Fibroblast of gingiva (primary cell): ENCODE measurements around the gene EML1.
"Not testable (repeated sequence)": the region's sequence is repeated elsewhere in the genome, so short reads cannot be mapped to it uniquely, and the experiment has no call there.

Experiments used
- DNase-seq: peaks from one replicate; pipeline ENCODE4 v3.0.0-alpha.2; 2011; ENCODE audit warnings: low read depth

The EML1 gene

DNA sequence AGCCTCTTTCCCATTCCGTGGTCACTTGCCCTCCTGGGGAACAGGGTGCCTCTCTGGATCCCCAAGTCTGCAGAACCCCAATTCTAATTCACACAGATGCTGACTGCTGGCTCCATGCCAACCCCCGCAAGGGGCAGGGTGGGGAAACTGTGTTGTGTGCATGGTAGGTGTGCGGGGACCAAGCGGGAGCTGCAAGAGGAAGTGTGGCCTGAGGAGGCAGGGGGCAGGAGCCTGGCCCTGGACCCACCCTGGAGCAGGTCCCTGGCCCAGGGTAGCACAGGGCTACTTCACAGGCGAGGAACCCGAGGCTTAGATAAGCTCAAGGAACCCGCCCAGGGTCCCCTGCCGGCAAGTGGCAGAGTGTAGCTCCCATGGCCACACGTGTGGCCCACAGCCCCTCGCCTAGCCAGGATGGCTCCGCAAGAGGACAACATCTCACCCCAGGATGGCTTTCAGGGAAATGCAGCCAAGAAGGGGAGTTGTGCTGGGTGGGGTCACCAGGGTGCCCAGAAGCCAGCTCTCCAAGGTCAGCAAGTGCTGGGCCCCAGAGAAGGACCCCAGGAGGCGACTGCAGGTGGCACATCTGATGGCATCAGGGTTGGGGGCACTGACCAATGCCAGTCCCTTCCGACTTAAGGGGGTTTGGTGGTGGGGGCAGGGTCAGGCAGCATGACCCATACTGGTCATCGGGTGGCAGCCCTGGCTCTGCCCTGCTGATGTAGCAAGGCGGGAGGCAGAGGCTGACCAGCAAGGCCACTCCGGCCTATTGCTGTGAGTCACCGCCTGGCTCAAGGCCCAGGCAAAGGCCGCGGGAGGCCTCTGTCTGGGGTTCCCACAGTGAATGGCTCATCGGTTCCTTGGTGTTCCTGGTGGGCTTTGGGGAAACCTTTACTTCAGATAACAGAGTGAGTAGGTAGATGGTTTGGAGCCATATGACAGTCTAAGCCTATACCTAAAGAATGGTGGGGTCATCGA lies 37.3 kb upstream of the EML1 start:
- DNase-seq = peak; percentile 91

DNA sequence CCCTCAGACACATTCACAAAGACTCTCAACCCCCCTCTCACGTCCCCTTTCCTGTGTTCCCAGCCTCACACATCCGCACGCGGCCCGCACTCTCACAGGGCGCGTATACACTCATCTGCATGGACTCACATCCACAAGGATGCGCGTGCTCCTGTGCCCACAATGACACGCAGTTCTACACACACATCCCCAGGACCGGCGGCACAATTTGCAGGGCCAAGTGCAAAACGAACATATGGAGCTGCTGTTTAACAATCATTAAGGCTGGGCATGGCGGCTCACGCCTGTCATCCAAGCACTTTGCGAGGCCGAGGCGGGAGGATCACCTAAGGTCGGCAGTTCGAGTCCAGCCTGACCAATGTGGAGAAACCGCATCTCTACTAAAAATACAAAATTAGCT lies 36.4 kb upstream of the EML1 start:
- DNase-seq = no peak

DNA sequence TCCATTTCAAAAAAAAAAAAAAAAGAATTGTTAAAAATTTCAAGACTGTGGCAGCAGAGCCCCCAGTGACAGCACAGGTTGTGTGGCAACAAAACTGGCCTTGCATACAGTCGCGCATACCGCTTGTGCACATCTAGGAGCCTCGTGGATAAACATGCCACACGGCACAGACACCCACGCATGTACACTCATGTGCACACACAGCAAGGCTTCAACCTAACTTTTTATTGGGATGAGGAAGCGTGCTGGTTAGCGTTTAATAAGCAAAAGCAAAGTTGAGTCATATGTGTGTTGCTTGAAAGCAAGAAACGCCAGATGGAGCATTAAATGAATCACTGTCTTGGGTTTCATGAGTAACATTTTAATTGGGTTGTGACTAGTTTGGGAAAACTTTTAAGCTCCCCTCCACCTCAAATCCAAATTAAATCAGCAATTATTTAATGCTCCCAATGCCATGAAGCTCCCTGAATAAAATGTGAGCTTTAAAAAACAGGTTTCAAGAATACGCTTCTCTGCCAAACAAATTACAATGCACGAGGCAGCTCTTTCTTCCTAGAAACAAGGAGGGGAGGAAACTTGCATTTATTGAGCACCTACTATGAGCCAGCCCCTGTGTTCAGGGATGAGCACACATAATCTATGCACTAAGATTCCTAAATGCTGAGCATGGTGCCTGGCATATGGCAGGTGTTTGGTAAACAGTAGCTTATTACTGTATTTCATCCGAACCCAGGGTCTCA lies 35.7 kb upstream of the EML1 start:
- peak; percentile 85 for DNase-seq

DNA sequence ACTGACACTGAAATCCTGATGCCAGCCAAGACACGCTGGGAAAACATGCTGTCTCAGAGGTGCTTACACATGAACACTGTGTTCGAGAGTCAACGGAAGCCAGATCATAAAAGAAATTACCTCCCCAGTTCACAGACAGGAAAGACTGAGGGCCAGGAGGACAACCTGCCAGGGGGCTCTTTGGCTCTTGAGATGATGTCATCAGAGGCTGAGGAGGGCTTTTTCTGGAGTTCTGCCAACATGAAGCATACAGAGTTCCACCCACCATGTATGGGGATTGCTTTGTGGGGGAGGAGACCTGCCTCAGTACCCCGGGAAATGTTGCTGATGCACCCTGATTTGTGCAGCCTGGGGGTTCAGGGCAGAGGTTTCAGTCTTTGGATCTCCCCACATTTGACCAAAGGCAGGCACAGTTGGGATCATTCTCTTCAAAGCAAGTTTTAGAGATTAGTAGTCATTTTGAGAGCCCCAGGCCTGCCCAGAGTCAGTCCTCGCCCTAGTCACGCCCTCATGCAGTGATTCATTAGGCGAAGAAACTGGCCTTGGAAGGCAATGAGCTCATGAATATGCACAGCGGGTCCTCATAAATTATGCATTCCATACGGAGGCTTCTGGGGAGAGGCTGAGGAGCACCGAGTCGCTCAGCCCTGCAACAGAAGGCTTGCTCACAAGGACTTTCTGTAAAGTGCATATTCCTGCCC lies 34.9 kb upstream of the EML1 start:
- peak; percentile 73 for DNase-seq

DNA sequence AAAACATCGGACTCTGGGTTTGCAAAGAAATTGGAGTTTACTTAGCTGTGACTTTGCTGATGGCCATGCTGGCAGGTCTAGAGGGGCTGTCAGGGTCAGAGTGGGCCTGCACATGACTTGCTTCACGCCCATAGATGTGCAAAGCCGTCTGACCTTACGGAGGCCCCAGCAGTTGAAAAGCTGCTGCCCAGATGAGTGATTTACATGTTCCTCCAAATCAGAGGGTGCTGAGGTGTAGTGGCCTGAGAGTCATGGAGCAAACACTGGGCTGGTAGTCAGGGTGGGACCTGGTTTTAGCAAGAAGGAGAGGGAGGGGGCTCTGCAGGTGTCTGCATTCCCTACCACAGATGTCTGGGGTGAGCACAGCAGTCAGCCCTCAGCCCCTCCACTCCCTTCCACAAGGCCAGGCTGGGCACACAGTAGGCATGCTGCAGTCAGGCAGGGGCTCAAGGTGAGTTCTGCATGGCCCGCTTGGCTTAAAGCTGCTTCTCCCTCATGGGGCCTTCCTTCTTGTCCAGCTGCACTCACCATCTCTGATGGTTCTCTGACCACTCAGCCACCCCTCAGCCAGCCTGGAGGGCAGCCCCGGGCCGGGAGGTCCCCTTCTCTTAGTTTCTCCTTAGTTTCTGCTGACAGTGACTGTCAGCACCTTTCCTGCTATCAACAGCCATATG lies 34.2 kb upstream of the EML1 start:
- DNase-seq = no peak

DNA sequence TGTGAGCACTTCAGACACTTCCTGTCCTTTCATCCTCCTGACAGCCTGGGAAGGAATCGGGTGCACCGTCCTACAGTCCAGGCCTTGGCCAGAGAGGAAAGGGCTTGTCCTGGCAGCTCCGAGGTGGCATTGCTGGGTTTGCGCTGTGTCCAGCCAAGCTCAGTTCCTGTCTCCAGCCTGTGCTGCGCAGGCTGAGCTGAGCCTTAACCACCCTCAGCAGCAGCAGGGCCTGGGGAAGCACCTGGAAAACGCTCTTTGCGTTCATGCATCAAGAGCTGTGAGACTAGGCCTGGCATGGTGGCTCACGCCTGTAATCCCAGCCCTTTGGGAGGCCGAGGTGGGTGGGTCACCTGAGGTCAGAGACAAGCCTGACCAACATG lies 33.7 kb upstream of the EML1 start:
- no peak for DNase-seq

DNA sequence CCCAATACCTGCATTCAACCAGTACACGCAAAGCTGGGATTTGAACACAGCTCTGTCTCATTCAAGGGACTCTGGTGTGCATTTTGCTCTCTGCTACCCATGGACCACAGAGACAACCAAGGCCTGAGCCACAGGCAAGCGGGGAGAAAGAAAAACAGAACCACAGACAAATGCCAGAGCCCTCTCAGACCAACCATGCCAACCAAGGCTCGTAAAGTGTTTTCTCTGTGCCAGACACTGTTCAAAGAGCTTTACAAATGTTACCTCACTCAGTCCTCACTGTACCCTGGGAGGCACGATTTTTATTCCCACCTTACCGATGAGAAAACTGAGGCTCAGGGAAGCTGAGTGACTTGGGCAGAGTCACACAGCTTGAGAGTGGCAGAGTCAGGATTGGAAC lies 32.4 kb upstream of the EML1 start:
- no peak for DNase-seq

DNA sequence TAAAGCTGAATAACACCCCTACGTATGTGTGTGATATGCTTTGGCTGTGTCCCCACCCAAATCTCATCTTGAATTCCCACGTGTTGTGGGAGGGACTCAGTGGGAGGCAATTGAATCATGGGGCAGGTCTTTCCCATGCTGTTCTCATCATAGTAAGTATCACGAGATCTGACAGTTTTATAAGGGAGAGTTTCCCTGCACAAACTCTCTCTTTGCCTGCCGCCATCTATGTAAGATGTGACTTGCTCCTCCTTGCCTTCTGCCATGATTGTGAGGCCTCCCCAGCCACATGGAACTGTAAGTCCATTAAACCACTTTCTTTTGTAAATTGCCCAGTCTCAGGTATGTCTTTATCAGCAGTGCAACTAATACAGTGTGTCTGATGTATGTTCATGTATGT lies 30.3 kb upstream of the EML1 start:
- DNase-seq = not testable (repeated sequence)

DNA sequence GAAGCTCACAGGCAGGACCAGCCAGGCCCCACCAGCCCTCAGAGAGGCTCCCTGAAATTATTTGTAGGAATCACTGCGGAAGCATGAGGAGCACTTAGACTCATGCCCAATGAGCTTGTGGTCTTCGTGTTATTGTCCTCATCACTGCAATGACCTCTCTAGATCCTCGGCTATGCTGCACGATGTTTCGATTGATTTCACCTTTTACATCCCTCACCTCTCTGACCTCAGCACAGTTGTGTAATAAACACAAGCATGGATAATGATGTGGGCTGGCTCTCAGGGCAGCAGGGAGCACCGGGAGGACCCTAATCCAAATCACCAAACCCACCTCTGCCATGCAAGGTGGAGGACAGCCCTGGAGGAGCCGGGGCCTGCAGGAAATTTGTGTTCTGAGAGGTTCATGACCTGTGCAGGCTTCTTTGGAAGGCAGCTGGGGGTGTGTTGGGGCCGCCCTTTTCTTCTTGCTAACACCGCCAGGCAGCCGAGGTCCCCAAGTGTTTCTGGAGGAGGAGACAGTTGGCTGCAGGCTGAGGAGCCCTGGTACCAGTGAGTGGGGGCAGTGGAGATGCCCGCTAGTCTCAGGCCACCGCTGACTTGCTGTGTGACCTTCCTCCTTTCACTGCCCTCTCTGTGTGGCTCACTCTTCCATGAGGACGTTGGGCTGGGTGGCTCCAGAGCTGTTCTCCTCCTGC lies 29.5 kb upstream of the EML1 start:
- DNase-seq = no peak

DNA sequence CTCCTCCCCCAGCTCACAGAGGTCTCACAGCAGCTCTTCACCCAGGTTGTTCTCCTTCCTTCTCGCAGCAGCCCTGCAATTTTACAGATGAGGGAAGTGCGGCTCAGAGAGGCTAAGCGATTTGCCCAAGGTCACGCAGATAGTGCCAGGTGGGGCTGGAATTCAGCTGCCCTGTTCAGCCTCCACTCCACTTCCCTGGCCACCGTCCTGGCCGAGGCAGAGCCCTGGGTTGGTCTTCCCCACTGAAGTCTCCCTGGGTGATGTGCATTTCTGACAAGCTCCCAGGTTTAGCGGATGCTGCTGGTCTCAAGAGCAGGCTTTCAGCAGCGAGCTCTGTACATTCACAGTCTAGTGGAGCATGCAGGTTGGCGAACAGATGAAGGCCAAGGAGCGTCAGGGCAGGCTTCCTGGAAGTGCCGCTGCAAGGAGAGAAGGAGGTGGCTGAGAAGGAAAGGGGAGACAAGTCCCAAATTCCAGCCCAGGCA lies 28.9 kb upstream of the EML1 start:
- DNase-seq = no peak

DNA sequence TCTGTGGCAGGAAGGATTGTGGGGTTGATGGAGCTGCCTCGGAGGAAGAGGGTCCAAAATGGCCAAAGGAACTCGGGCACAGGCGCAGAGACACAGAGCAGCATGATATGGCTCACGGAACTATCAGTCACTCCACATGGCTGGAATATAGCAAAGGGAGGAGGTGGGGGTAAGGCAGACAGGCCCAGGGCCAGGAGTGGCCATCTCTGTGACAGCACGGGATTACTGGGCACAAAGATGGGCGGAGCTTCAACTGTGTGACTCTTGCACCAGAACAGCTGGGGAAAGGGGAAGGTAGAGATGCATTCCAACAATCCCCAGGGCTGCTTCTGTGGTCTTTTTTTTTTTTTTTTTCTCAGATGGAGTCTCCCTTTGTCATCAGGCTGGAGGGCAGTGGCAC lies 24.8 kb upstream of the EML1 start:
- DNase-seq = peak; percentile 62

DNA sequence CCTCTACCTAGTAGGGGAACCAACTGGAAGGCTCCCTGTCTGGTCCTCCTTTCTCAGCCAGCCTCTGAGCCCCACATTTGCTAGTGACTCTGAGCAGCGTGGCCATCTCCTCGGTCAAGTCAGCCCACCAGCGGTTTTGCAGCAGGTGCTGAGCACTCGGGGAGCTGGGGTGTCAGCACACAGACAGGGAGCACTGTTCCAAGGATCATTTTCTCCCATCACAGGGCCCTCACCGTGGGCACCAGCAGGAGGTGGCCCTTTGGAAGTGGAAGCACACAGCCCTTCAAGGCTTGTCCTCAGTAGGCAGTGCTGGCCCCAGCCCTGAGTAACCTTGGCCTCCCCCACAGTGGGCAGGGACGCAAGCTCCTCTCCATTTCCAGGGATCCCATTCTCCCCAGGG lies 24.1 kb upstream of the EML1 start:
- DNase-seq = no peak

DNA sequence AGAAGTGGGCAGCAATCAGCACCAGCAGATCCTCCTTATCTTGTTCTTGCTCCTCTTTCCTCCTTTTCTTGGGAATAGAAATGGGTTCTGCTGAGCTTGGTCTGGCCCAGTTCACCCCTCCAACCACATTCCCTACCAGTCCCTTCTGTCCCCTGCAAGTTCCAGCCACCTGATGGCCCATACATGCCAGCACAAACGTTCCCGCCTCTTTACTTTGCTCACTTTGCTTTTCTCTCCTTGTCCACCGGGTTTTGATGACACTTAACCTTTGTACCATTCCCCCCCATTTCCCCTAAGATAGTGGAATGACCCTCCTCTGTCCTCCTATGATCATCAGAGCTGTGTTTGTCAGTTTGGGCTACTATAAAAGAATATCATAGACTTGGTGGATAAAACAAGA lies 23.4 kb upstream of the EML1 start:
- no peak for DNase-seq

DNA sequence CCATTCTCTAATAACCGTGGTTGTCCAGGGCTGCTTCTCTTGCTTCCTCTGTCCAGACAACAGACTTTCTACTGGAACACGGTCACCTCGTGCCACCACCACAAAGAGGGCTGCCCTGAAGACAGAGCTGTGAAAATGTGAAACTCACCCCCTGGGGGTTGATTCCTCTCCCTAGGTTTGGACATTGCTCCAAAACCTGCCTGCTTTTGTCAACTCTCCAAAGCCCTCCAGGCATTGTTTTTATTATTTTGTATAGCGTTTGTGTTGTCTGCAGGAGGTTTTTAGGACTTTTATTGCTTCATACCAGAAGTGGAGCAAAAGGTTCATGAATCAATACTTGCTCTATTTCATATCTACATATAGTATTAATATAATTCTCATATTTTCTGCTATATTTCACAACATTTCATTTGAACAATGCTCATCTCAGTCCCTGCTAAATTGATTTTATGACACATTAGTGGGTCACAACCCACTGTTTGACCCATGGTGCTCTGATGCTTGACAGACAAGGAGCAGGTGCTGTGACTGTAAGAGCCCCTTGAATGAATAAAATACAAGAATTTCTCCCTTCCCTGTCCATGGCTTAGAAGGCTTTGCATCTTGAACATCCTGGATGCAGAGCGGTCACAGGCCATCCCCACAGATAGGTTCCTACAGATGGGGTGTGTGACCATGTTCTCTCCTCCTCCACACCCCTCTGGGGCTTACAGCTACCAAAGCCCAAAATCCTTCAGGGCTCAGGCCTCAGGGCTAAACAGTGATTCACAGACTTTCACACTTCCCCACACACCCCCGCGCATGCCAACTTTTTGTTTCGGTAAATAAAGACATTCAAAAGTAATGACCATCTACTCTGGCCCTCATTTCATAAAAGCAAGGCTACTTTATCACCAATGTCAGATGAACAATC lies 20.6 kb upstream of the EML1 start:
- DNase-seq = no peak

DNA sequence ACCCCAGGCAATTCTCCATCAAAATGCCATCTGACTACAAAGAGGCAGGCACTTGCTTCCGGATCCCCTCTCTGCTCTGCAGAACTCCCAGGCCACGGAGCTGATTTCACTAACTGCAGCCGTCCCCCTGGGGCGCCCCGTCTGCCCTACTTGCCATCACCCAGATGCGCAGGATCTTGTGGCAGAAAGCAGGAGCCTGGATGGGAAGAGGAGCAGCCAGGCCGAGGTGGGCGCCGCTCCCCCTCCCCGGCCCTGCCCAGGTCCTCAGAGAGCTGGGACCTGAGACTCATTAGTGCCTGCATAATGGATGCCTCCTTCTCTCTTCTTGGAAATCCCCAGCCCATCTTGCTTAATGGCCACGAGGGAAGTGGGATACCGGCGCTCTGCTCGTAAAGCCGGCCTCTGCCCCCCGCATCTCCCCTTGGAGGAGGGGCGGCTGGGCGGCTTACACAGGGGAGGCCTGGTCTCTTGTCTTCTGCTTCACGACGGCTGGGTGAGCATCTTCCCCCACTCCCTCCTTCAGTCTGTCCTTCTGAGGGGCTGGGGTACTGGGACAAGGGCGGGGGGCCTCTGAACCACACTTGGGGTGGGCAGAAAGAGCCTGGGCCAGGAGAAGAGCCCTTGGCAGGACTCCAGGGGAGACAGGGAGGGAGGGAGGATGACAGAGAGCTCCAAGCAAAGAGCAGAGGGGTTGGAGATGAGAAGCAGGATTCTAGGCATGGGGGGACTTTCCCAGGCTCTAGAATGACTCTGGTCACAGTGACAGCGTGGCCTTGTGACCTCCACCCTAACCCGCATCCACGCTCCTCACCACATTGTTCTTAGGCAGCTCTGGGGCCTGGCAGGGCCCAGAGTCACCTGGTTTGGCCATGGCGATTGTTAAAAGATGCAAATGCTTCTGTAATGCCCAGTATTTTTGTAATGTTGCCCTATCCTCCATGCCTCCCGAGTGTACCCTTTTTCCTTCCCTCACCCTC lies 19.4 kb upstream of the EML1 start:
- DNase-seq = no peak

DNA sequence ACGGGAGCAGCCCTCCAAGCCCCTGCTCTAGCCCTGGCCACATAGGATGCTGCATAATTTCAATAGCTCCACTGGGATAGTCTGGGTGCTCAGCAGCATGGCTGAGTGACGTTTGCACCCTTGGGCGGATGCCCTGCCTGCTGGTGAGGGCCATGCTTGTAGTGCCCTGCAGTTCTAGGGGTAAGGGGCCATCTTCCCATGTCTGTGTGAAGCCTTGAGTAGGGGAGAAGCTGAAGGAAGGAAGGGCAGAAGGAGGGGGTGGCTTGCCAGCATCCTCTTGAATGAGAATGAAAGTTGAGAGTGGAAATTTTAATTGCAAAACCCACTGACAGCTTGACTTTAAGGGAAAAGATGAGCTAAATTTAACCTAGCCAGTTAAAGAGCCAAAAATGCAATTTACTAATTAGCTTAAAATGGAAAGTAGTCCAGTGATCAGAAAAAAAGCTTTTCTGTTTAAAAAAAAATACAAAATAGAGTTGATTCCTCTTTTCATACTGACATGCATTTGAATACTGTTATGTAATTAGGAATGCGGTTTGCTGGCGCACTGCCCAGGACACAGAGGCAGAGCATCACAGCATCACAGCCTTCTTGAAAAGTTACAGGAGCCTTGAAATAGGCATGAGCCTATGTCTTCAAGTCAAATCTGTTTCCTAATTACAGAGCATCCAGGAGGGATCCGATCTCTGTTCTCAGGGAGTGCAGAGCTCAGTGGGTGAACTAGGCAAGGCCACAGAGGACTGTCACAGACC lies 18.5 kb upstream of the EML1 start:
- no peak for DNase-seq

DNA sequence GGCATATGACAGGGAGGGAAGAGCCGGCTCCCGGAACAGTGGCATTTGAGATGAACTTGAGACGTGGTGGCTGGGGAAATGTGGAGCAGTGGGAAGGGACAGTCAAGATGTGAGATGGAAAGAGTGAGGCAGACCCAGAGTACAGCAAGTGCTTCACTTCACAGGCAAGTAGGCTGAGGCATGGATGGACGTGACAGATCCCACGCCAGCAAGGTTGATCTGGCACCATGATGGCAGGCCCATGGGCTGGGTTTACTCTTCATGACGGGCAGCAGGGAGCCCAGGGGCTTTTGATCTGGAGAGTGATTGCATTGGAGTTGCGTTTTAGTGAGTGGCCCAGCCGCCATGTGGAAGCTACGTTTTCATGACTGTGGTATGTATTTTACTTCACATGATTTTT lies 17.9 kb upstream of the EML1 start:
- DNase-seq = no peak

DNA sequence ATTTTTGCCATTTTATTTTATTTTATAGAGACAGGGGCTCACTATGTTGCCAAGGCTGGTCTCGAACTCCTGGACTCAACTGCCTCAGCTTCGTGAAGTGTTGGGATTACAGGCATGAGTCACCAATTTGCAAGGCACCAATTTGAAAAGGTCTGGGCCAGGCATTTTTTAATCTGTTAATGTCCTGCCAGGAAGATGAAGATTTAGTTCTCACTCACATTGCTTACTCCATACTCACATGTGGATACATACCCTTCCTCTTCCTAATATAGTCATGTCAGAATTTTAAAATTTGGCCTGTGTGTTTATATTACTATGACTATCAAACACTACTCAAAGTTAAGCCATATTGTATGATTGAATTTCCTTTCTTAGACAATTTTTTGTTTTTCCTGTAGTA lies 15.3 kb upstream of the EML1 start:
- DNase-seq = no peak
